GM23248 (cell line): Measurements from ENCODE around the gene C1QB. TPM values are rescaled to one million over a fixed set of nuclear protein-coding genes. Genes with fewer than 3 reads are reported as not detected.

Experiments
- DNase-seq: peaks from one replicate; pipeline ENCODE4 v3.0.0-alpha.2; 2015
- H2AFZ ChIP-seq: fragments of 200-600 bp; sonication (generic); 2 replicates; pipeline ENCODE4 v1.6.1; 2016; ENCODE audit warnings: antibody characterized with exemption
- H3F3A ChIP-seq: fragments of 200-600 bp; sonication (generic); 2 replicates; pipeline ENCODE4 v1.6.1; 2016; ENCODE audit warnings: mild to moderate bottlenecking, antibody characterized with exemption, mixed run types; ENCODE audit not compliant: insufficient read depth
- H3K27ac ChIP-seq: fragments of 200-600 bp; sonication (generic); 2 replicates; pipeline ENCODE4 v1.5.1; 2016; ENCODE audit warnings: mild to moderate bottlenecking
- H3K27me3 ChIP-seq: fragments of 200-600 bp; sonication (generic); replicated peaks from 2 replicates; pipeline ENCODE4 v1.6.1; 2016; ENCODE audit warnings: mild to moderate bottlenecking; ENCODE audit not compliant: insufficient read depth
- H3K36me3 ChIP-seq: fragments of 200-600 bp; sonication (generic); 2 replicates; pipeline ENCODE4 v1.6.1; 2016; ENCODE audit warnings: low read depth, mild to moderate bottlenecking
- H3K4me1 ChIP-seq: fragments of 200-600 bp; sonication (generic); 2 replicates; pipeline ENCODE4 v1.6.1; 2016; ENCODE audit warnings: mild to moderate bottlenecking; ENCODE audit not compliant: insufficient read depth
- H3K4me2 ChIP-seq: fragments of 200-600 bp; sonication (generic); one replicate; pipeline ENCODE4 v1.6.1; 2016; ENCODE audit warnings: mild to moderate bottlenecking; ENCODE audit not compliant: unreplicated experiment
- H3K4me3 ChIP-seq: fragments of 200-600 bp; sonication (generic); 2 replicates; pipeline ENCODE4 v1.5.1; 2016; ENCODE audit warnings: mild to moderate bottlenecking
- H3K79me2 ChIP-seq: fragments of 200-600 bp; sonication (generic); 2 replicates; pipeline ENCODE4 v1.6.1; 2016; ENCODE audit warnings: mild to moderate bottlenecking; ENCODE audit not compliant: insufficient read depth
- H3K9ac ChIP-seq: fragments of 200-600 bp; sonication (generic); 2 replicates; pipeline ENCODE4 v1.6.1; 2016; ENCODE audit warnings: mild to moderate bottlenecking
- H3K9me2 ChIP-seq: fragments of 200-600 bp; sonication (generic); 2 replicates; pipeline ENCODE4 v1.6.1; 2016; ENCODE audit warnings: mixed run types, mild to moderate bottlenecking, moderate library complexity; ENCODE audit not compliant: insufficient read depth
- H3K9me3 ChIP-seq: fragments of 200-600 bp; sonication (generic); one replicate; pipeline ENCODE4 v1.6.1; 2017; ENCODE audit warnings: low read depth
- H4K20me1 ChIP-seq: fragments of 200-600 bp; sonication (generic); 2 replicates; pipeline ENCODE4 v1.6.0; 2016; ENCODE audit not compliant: insufficient read depth
- EZH2 ChIP-seq: fragments of 200-600 bp; sonication (generic); IDR thresholded peaks from 2 replicates; pipeline ENCODE4 v1.6.1; 2018; ENCODE audit warnings: antibody characterized with exemption, mild to moderate bottlenecking; ENCODE audit not compliant: insufficient read depth, poor library complexity, severe bottlenecking
- EZH2phosphoT487 ChIP-seq: fragments of 200-600 bp; sonication (generic); IDR thresholded peaks from 2 replicates; pipeline ENCODE4 v1.6.1; 2018; ENCODE audit warnings: antibody characterized with exemption, moderate library complexity, mild to moderate bottlenecking, low read depth; ENCODE audit not compliant: insufficient read depth
- WGBS, 2 experiments: methylation state at CpG; one replicate each; pipeline ENCODE4 v1.1.6; 2015 to 2017; ENCODE audit warnings: low lambda C conversion rate in 2 of 2, low coverage in 1 of 2; ENCODE audit errors: missing lambda C conversion rate in 2 of 2; 5-methylcytosine and 5-hydroxymethylcytosine counted together
- in situ Hi-C: fragments of 300-500 bp; cut with MboI; formaldehyde crosslinking; loops from 2 replicates; pipeline ENCODE4 v1.15.0; 2020
- polyA plus RNA-seq: library from polyadenylated mRNA; unstranded; fragments of >200 nt; fragmentation: Nextera tagmentation; extraction: Ambion mirVana; gene quantifications from 2 replicates; pipeline ENCODE4 v1.2.1, GENCODE V29; 2016
- total RNA-seq: library from RNA; depleted of rRNA; stranded (reverse); fragments of >200 nt; shearing (Covaris generic); gene quantifications from 2 replicates; pipeline ENCODE4 v1.2.3, GENCODE V29; 2014

The C1QB gene
- total and polyA plus RNA-seq, 2 experiments from 2014 or later, result not detected

DNA sequence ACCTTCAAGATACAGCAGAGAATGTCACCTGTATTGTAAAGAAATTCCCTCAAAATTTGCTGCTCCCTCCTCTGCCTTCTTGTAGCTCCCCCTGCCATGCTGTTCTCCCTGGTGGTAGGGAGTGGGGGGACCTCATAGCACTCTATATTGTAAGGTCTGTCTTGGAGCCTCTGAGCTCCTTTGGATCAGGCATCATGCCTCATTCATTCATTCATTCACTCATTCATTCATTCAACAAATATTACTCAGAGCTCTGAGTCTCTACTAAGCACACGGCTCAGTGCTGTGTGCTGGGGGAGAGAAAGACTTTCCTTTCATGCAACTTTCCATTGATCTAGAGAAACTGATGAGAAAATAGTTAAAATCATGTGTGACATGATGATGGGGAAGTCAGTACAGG lies 30.5 kb downstream of the C1QB start:
- DNase-seq, result no peak
- Histone ChIP-seq H3K27ac (no peak overlapping the region), H2AFZ (no peak overlapping the region), H4K20me1 (no peaks in the 10 kb centered on the region), H3K4me1 (peaks cover 10% of the 10 kb centered on the region), H3F3A (peaks cover 4% of the 10 kb centered on the region; the same call in 1 of the 2 replicates), H3K4me2 (no peak overlapping the region), H3K9ac (no peak overlapping the region), H3K4me3 (no peak overlapping the region), H3K9me2 (no peaks in the 10 kb centered on the region), H3K27me3 (no peaks in the 10 kb centered on the region; the same call in 1 of the 2 replicates), H3K79me2 (no peaks in the 10 kb centered on the region), H3K9me3 (no peaks in the 10 kb centered on the region), H3K36me3 (no peaks in the 10 kb centered on the region)
- TF ChIP-seq EZH2, result no peak
- TF ChIP-seq EZH2phosphoT487, result no peak
- in situ Hi-C loops, result no loop called here
- 80 to 94% methylated on average over 1 of the region's 1 CpG for WGBS, 2 experiments

DNA sequence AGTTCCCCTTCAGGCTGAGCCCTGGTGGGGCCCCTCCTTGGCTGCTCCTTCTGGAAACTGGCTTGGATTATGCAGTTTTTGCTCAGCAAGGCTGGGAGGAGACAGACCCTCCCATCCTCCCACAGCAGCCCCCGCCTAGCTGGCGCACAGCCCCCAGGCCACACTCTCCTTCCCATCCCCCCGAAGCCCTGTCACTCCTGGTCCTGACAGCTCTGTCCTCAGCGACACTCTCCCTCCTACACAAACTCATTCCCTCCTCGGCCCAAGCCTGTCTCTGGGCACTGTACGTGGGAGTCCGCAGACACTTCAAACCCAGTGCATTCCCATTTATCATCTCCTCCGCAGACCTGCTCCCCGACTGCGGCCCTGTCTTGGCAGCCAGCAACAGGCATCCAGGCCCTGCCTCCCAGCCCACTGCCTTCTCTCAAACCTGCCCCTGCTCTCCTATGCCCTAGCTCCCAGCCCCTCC lies 32.6 kb downstream of the C1QB start:
- no peak overlapping the region for H3K27ac ChIP-seq
- 27 to 34% methylated on average over 10 of the region's 10 CpGs for WGBS, 2 experiments
- H3K79me2 ChIP-seq, result no peaks in the 10 kb centered on the region
- H3K4me3 ChIP-seq, result no peak overlapping the region
- peaks cover 11% of the 10 kb centered on the region; the same call in 1 of the 2 replicates for H3F3A ChIP-seq
- H3K4me1 ChIP-seq, result peaks cover 20% of the 10 kb centered on the region
- H3K36me3 ChIP-seq, result no peaks in the 10 kb centered on the region
- peak overlapping the region; percentile 43 for H3K9ac ChIP-seq
- DNase-seq, result peak; percentile 40
- H3K9me3 ChIP-seq, result no peaks in the 10 kb centered on the region
- no peaks in the 10 kb centered on the region for H4K20me1 ChIP-seq
- TF ChIP-seq EZH2phosphoT487 (no peak), EZH2 (no peak)
- no peaks in the 10 kb centered on the region; the same call in 1 of the 2 replicates for H3K27me3 ChIP-seq
- H3K9me2 ChIP-seq, result no peaks in the 10 kb centered on the region
- in situ Hi-C loops, result no loop called here
- peak overlapping the region; percentile 1; the same call in 1 of the 2 replicates for H2AFZ ChIP-seq
- peak overlapping the region; percentile 19 for H3K4me2 ChIP-seq

DNA sequence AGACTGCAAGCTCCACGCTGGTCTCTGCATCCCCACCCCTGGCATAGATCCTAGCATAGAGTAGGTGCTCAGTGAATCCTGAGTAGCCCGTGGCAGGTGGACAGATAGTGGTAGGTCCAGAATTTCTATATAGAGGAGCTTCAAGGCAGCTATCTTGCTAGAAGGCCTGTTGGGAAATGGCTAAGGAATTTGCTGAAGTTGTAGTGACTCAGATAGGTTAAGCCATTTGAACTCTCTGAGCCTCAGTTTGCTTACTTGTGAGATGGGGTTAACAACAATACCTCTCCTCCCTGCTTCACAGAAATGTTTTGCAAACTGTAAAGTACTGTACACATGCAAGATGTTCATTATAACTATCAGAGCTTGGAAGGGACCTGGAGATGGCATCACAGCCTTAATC lies 34.2 kb downstream of the C1QB start:
- Histone ChIP-seq H3K79me2 (no peaks in the 10 kb centered on the region), H3K9me2 (no peaks in the 10 kb centered on the region), H3K4me1 (peaks cover 20% of the 10 kb centered on the region), H4K20me1 (no peaks in the 10 kb centered on the region), H3K4me2 (no peak overlapping the region), H3K4me3 (no peak overlapping the region), H3K9ac (no peak overlapping the region), H3K36me3 (no peaks in the 10 kb centered on the region), H2AFZ (no peak overlapping the region), H3F3A (peaks cover 13% of the 10 kb centered on the region; the same call in 1 of the 2 replicates), H3K27ac (no peak overlapping the region), H3K9me3 (no peaks in the 10 kb centered on the region), H3K27me3 (no peaks in the 10 kb centered on the region; the same call in 1 of the 2 replicates)
- no peak for DNase-seq
- 90 to 91% methylated on average over 2 of the region's 2 CpGs for WGBS, 2 experiments
- TF ChIP-seq EZH2 (no peak), EZH2phosphoT487 (no peak)
- in situ Hi-C loops, result no loop called here

DNA sequence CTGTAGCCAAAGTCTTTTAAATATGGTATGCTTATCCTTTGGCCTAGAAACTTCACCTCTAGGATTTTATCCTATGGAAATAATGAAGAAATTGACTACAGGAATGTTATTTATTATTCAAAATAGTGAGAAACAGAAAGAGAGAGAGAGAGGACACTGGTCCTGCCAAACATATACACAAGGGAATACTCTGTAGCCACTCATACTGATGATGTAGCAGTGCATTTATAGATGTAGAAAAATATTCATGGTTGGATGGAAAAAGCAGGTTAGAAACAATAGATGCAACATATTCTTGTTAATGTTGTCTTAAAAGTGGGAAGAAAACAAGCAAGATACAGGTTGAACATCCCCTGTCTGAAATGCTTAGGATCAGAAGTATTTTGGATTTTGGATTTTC lies 35.4 kb downstream of the C1QB start:
- Histone ChIP-seq H3K79me2 (no peaks in the 10 kb centered on the region), H3K4me1 (peaks cover 20% of the 10 kb centered on the region), H3K9me3 (no peaks in the 10 kb centered on the region), H3K27me3 (no peaks in the 10 kb centered on the region), H2AFZ (no peak overlapping the region), H4K20me1 (no peaks in the 10 kb centered on the region), H3K27ac (no peak overlapping the region), H3K9ac (no peak overlapping the region), H3K9me2 (no peaks in the 10 kb centered on the region), H3K4me2 (no peak overlapping the region), H3K4me3 (no peak overlapping the region), H3K36me3 (no peaks in the 10 kb centered on the region), H3F3A (peaks cover 13% of the 10 kb centered on the region; the same call in 1 of the 2 replicates)
- DNase-seq, result no peak
- in situ Hi-C loops, result no loop called here
- no peak for TF ChIP-seq EZH2
- no peak for TF ChIP-seq EZH2phosphoT487

DNA sequence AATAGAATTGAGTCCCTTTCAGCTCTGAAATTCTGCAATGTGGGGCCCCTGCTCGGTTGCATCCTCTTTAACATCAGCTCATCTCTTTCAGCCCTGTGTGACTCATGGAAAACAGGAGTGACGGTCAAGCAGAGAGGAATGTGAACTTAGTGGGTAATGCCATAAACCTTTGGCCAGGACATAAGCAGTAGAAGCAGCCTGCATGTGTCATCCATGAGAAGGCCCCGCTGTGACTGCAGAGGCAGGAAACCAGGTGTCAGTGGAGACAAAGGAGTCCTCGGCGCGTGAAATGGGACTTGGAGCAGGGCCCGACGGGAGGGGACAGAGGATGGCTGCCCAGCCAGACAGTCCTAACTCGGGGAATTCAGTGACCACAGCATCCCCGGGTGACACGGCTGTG lies 36.5 kb downstream of the C1QB start:
- peak overlapping the region; percentile 48 for H3K27ac ChIP-seq
- WGBS, 2 experiments, result 15 to 18% methylated on average over 10 to 11 of the region's 11 CpGs
- TF ChIP-seq EZH2phosphoT487 (no peak), EZH2 (no peak)

More for the DNA sequence above, 36.5 kb downstream of the C1QB start:
- Histone ChIP-seq H3K9ac (peak overlapping the region; percentile 22; the same call in 1 of the 2 replicates), H2AFZ (no peak overlapping the region), H4K20me1 (no peaks in the 10 kb centered on the region), H3K79me2 (no peaks in the 10 kb centered on the region), H3K27me3 (no peaks in the 10 kb centered on the region), H3F3A (peaks cover 13% of the 10 kb centered on the region; the same call in 1 of the 2 replicates), H3K4me3 (no peak overlapping the region), H3K36me3 (no peaks in the 10 kb centered on the region), H3K4me1 (peaks cover 20% of the 10 kb centered on the region), H3K9me3 (no peaks in the 10 kb centered on the region), H3K4me2 (peak overlapping the region; percentile 19), H3K9me2 (no peaks in the 10 kb centered on the region)
- peak; percentile 96 for DNase-seq
- in situ Hi-C loops, result no loop called here
